ENCODE data around the gene TAPBPL.
"Not testable (repeated sequence)": the region's sequence is repeated elsewhere in the genome, so short reads cannot be mapped to it uniquely, and the experiment has no call there.

The TAPBPL gene

GRCh38 chr12:6493497-6494257, 41.8 kb downstream of the TAPBPL start, which contains the start of gene NCAPD2:
Gene NCAPD2, plus strand, starts transcription at chr12:6494102. Its CDS starts 997 bp downstream, at chr12:6495099.
- DNase-seq: peak; percentile 94

GRCh38 chr12:6494258-6494743, 42.5 kb downstream of the TAPBPL start:
- no peak for DNase-seq

- DNase-seq: no peak
Measured at GRCh38 chr12:6494968-6495367, 43.1 kb downstream of the TAPBPL start.

GRCh38 chr12:6497291-6497690, 45.4 kb downstream of the TAPBPL start:
- not testable (repeated sequence) for DNase-seq

- DNase-seq: no peak
Measured at GRCh38 chr12:6500466-6500865, 48.6 kb downstream of the TAPBPL start.

- no peak for DNase-seq
Measured at GRCh38 chr12:6507102-6507998, 55.5 kb downstream of the TAPBPL start.

- no peak for DNase-seq
Measured at GRCh38 chr12:6508087-6508486, 56.2 kb downstream of the TAPBPL start.

All from stimulated activated naive CD4-positive, alpha-beta T cell treated with Interleukin-2 at 50 U/mL for 16 hours (primary cell).